Measurements from ENCODE around the gene RUNX2.
A peak's percentile ranks its signal among the peaks of the same experiment; 100 is the strongest.

Gene RUNX2

GRCh38 chr6:45353654-45354053 lies 25.5 kb downstream of the RUNX2 start:
- no peak for DNase-seq

DNA sequence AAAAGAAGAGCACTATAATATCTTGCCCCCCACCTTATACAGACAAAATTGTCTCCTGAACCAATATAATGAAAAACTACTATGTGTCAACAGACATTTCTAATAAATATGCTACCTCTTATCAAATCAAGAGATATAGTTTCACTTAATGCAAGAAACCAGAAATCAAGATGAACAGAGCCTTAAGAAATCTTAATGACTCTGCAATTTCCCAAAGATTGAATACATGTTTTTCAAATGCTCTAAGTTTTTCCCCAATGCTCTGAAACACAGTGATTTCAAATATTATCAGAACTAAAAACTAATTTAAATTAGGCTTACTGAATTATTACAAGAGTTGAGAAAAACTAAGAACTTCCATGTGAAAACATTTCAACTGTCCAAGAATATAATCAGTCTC lies 36.3 kb downstream of the RUNX2 start:
- no peak for DNase-seq

DNA sequence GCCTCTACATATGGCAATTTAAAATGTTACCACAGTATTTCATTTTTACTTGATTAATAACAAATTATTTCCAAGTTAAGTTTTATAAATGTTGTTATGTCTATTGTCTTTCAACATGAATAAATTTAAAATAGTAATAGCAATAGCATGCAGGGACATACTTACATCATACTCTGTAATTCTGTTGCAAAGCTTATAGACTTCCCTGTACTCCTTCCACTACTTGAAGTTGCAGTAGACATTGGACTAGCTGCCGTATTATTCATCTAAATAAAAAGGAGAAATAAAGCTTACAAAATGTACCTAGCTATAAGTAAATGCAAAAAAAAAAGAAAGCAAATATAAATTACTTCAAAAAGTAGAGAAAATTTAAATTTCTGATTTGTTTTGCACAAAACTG lies 36.9 kb downstream of the RUNX2 start:
- no peak for DNase-seq

DNA sequence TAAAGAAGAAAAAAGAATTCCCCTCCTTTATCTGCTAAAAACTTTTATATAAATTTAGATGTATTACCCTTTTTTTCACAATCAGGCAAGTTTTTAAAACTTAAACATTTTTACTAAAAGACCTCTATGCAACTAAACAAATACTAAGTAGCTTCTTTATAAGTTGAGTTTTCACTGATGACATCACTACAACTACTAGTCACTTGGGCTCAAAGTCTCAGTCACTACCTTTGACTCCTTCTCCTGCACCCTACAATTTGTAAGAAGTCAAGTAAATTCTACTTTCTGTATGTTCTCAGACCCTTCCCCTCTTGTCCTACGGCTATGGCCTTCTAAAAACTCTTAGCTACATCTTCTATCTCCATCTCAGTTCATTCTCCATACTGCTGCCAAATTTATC lies 38.4 kb downstream of the RUNX2 start:
- no peak for DNase-seq

DNA sequence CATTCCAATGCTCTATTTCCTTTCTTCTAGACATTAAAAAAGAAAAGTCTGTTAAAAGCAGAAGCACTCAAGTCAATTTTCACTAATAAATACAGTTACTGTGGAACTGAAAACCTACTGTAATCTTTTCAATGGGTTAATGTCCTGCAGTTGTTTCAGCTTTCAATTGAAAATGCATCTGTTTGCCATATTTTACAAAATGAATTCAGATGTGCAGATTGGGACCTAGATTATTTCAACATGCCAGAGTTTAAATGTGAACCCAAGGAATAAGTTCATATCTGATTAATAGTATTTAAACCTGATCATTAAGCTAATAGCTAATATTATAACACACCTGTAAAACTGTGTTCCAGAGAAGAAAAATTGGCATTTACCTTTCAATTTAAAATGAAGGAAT lies 39.9 kb downstream of the RUNX2 start:
- no peak for DNase-seq

DNA sequence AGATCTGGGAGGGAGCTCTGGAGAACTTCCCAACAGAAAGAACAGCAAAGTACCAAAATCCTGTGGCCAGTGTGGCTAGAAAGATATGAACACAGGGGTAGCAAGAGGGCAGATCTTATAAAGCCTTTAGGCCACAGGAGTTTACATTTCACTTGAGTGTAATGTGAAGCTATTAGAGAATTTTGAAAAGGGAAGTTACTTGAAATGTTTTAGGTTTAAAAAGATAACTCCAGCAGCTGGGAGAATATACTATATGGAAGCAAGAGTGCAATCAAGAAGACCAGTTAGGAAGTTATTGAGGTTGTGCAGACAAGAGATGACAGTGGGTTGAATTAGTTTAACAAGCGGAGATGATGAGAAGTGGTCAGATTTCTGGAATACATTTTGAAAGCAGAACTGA lies 41.7 kb downstream of the RUNX2 start:
- no peak for DNase-seq

DNA sequence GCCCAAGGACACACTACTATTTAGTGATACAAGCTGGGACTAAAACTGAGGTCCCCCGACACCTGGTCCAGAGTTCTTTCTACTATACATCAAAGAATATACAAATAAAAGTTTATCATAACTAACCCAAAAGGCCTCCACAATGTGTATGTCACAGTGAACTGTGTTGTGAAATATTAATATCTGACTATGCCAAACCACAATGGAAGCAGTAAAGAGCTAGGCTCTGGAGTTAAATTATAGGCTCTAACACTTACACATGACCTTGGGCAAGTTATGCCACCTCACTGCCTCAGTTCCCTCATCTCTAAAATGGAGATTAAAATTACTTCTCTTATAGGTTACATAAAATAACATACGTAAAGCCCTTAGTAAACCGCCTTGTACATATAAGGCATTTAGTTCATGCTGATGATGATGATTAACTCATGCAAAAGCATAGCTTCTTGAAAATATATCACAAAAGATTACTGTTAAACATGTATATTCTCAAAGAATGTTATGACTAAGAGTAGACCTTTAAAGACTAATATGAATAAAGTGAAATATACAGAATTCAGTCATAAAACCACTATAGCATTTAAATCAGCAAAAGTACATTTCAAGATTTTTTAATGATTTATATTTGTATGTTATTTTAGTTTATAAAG lies 43.9 kb downstream of the RUNX2 start:
- DNase-seq: peak; percentile 28

GRCh38 chr6:45375449-45375848 lies 47.3 kb downstream of the RUNX2 start:
- DNase-seq: no peak

DNA sequence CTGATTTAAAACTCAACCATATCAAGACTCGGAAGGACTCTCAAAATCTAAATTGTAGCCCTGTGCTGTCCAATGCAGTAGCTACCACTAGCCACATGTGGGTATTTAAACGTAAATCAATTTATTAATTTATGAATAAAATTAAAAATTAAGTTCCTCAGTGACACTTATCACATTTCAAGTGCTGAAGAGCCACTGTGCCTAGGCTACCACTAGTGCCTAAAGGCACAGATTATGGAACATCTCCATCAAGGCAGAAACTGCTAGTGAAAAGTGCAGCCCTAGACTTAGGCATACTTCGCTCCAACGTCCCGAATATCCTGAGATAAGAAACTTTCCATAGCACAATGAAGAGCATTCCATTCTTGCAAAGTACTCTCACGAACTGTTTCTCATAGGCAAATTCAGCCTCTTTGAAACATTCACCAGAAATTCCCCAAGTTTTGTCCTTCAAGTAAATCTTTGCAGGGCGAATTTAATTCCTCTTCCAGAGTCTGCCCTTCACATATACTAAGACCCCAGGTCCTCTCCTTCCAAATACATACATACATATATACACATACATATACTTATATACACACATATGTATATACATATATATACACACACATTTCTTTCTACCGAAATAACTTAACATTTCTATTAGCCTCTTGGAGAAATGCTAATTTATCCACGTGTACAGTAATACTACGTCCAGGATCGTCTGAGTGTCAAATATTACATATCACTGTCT lies 48.3 kb downstream of the RUNX2 start:
- DNase-seq: no peak

GRCh38 chr6:45377043-45377553 lies 49.0 kb downstream of the RUNX2 start:
- DNase-seq: peak; percentile 19

GRCh38 chr6:45377554-45378333 lies 49.6 kb downstream of the RUNX2 start, which contains the start of gene SUPT3H:
Gene SUPT3H, minus strand, starts transcription at chr6:45377934.
- DNase-seq: peak; percentile 96

DNA sequence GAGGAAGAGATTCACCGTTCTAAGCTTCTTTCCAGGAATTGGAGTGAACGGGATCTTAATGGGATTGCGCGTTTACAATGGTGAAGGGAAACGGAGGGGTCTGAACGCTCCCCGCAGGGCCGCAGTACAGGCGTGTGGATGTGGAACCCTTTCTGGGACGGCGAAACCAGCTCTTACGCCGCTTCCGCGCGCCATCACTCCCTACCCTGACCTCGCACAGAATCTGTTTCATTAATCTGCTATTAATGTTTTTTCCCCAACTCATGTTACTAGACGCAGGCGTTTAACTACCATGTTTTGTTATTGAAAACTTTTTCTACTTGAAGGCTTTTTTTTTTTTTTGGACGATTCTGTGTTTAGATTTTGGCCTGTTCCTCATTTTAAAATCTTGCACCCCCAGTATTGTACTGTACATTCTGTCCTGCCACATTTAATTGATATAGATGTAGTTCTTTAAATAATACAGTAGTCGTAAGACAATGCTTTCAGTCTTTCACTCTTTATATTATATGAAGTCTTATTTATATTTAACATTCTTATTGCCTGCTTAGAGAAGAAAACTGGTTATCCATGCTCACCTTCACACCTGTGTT lies 50.3 kb downstream of the RUNX2 start:
- no peak for DNase-seq

GRCh38 chr6:45382391-45382790 lies 54.3 kb downstream of the RUNX2 start:
- DNase-seq: no peak

GRCh38 chr6:45386501-45386900 lies 58.4 kb downstream of the RUNX2 start:
- no peak for DNase-seq

GRCh38 chr6:45387236-45387635 lies 59.1 kb downstream of the RUNX2 start:
- peak; percentile 75 for DNase-seq

GRCh38 chr6:45388328-45388727 lies 60.2 kb downstream of the RUNX2 start:
- peak; percentile 42 for DNase-seq

DNA sequence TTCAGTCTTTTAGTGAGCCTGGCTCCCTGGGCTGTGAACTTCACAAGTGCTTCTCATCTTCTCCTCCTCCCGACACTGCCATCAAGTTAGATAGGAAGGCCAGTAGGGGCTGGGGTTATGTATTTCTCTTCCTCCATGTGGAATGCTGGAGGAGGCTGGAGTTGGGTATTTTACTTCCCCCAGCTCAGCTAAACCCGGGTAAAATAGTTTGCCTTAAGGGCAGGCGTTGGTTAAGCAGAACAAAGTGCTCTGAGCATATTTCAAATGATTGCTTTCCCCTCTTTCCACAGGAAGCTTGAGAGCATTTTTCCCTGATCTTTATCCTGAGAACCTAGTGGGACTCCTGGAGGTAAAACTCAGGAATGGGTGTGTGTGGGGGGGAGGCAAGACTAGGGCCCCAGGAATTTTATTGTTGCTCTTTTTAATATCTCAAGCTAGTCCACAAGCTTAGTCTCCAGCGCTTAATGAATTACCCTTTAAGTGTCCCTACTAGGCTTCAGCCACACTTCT lies 66.5 kb downstream of the RUNX2 start:
- no peak for DNase-seq

DNA sequence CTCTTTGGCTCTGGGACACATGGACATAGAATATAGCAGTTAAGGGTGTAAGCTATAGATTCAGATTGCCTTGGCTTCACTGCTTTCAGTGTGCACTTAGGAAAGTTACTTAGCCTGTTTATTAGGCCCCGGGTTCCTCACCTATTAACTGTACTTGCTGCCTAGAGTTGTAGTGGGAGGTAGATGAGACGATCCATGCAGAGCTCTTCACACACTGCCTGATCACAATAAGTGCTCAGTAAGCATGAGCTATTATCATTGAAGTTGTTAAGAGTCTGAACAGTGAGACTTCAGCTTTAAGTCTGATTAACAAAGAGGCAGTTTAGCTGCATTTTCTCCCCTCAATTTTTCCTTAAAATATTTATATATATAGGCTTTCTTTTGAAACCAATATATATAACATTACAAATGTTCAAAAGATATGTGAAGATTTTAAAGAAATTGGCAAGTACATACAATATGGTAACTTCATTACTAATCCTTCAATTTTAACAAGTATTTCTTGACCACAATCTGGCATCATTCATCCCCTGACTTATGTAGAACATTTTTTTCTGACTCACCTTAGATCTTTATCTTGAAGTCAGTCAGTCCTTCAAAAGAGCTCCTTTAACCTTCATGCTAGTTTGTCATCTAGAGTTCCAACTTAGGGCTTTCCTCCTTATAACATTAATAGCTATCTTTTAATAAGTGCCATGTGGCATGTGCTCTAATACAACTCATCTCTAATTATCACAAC lies 70.1 kb downstream of the RUNX2 start:
- DNase-seq: peak; percentile 22

GRCh38 chr6:45400021-45400420 lies 71.9 kb downstream of the RUNX2 start:
- no peak for DNase-seq

DNA sequence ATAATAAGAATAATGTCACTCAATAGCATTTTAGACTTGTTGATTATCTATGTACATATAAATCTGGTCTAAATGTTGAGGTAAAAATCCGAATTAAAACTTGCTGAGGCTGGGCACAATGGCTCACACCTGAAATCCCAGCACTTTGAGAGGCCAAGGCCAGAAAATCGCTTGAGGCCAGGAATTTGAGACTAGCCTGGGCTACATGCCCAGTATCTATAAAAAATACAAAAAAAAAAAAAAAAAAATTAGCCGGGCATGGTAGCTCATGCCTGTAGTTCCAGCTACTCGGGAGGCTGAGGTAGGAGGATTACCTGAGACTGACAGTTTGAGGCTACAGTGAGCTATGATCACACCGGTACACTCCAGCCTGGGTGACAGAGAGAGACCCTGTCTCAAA lies 83.8 kb downstream of the RUNX2 start:
- no peak for DNase-seq

DNA sequence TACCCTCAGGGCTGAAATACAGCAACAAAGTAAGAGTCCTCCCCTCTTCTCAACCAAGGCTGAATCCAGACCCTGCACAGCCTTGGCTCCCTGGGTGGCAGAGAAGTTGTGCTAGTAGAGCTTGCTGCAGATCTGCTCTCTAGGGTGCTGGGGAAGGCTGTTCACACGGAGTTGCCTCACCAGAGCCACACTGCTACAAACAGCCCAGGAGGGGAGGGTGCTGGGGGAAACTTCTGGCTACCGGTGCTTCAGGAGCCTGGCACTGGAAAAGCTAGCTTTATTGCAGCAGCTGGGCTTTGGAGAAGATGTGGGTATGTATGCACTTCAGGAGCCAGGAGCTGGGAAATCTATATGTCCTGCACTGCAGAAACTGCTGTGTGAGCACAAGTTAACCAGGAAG lies 87.2 kb downstream of the RUNX2 start:
- no peak for DNase-seq

DNA sequence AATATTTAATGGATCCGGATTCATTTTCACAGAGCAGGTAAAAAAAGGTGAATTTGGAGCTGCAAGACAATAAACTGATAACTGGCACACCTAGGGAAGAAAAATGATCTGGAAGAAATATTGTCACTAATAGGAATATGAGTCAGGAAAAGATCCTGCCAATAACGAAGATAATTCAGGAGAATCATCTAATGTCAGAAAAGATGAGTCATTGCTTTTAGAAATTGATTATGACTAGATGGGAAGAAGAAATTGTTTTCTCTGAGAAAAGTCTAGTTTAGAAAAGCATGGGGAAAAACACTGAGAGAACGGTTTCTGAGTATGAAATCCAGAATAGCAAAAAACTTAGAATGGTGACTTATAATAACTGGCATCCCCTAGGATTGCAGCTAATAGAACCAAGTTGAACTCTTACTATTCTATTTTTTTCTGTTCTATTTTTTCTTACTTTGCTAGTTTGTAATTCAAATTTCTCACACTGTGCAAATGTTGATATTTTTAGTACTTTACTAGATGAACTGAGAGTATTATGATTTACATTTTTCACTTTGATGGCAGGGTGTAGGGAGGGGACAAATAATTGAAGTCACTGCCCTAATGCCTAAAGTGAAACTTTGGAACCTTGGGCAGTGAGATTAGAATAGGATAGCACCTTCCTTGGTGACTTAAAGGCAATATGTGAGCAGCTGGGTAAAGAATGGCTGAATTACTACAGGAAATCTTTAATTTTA lies 87.8 kb downstream of the RUNX2 start:
- no peak for DNase-seq
